ENCODE results near the gene ZNF497. TPM values are rescaled to one million over a fixed set of nuclear protein-coding genes. Genes with fewer than 3 reads are reported as not detected.

Gene ZNF497
- total and polyA plus RNA-seq, 4 donors = 0.60 to 4.4 (median 1.3) TPM

- H3K36me3 ChIP-seq (ENCODE audit: control insufficient read depth in 4 of 4, insufficient read depth in 3 of 4, low read depth in 1 of 4, low read length in 3 of 4) = no peaks in the 10 kb centered on the region
- WGBS = 67% methylated on average over 10 of the region's 10 CpGs
- no peak overlapping the region for H3K4me3 ChIP-seq (ENCODE audit: low read depth in 1 of 3, low read length in 3 of 3)
- no peak overlapping the region for H3K9ac ChIP-seq (ENCODE audit: low read depth in 1 of 2, low read length in 2 of 2)
- DNase-seq (ENCODE audit: low spot score) = no peak
- TF ChIP-seq RXRA (IDR thresholded peaks at IDR 0.05) (peak; percentile 33 to 51), SP1 (IDR thresholded peaks at IDR 0.05) (peak; percentile 5), YY1 (IDR thresholded peaks at IDR 0.05) (no peak), HNF4A (conservative IDR thresholded peaks at IDR 0.05) (peak in 1 of 2 donors; percentile 37), EGR1 (IDR thresholded peaks at IDR 0.05; ENCODE audit: low read depth in 2 of 2) (no peak), MAX (IDR thresholded peaks at IDR 0.05) (no peak), ATF3 (IDR thresholded peaks at IDR 0.05) (no peak)
- no peaks in the 10 kb centered on the region for H3K9me3 ChIP-seq (ENCODE audit: control insufficient read depth in 4 of 4, low read length in 3 of 4)
- no peaks in the 10 kb centered on the region for H3K27me3 ChIP-seq (ENCODE audit: control insufficient read depth in 4 of 4, insufficient read depth in 4 of 4, low read length in 3 of 4)
- peaks cover 18 to 64% (median 46%) of the 10 kb centered on the region in 4 donors for H3K4me1 ChIP-seq (ENCODE audit: control insufficient read depth in 4 of 4, insufficient read depth in 4 of 4, low read length in 3 of 4)
- peak overlapping the region in 1 of 2 donors; percentile 43 for H3K27ac ChIP-seq (ENCODE audit: low read depth in 1 of 2, low read length in 2 of 2)
Measured at GRCh38 chr19:58355215-58355796, 7.2 kb downstream of the ZNF497 start.

- no peaks in the 10 kb centered on the region for H3K27me3 ChIP-seq (ENCODE audit: control insufficient read depth in 4 of 4, insufficient read depth in 4 of 4, low read length in 3 of 4)
- H3K9me3 ChIP-seq (ENCODE audit: control insufficient read depth in 4 of 4, low read length in 3 of 4) = no peaks in the 10 kb centered on the region
- H3K27ac ChIP-seq (ENCODE audit: low read depth in 1 of 2, low read length in 2 of 2) = no peak overlapping the region
- TF ChIP-seq HNF4A (conservative IDR thresholded peaks at IDR 0.05) (no peak), FOXA1 (IDR thresholded peaks at IDR 0.05) (no peak), SP1 (IDR thresholded peaks at IDR 0.05) (no peak), YY1 (IDR thresholded peaks at IDR 0.05) (no peak), CTCF (IDR thresholded peaks at IDR 0.05; ENCODE audit: low read depth, low read length, missing input control) (no peak), ZBTB33 (IDR thresholded peaks at IDR 0.05) (no peak), RAD21 (IDR thresholded peaks at IDR 0.05) (no peak), MAX (IDR thresholded peaks at IDR 0.05) (no peak), NR2F2 (IDR thresholded peaks at IDR 0.05) (no peak), FOXA2 (IDR thresholded peaks at IDR 0.05) (no peak), EGR1 (IDR thresholded peaks at IDR 0.05; ENCODE audit: low read depth in 2 of 2) (no peak), GABPA (IDR thresholded peaks at IDR 0.05 in 1 of 2, conservative IDR thresholded peaks at IDR 0.05 in 1 of 2) (no peak), REST (IDR thresholded peaks at IDR 0.05) (no peak), ATF3 (IDR thresholded peaks at IDR 0.05) (no peak), JUND (IDR thresholded peaks at IDR 0.05) (no peak), HNF4G (IDR thresholded peaks at IDR 0.05) (no peak)
- H3K4me1 ChIP-seq (ENCODE audit: control insufficient read depth in 4 of 4, insufficient read depth in 4 of 4, low read length in 3 of 4) = peaks cover 23 to 72% (median 53%) of the 10 kb centered on the region in 4 donors
- H3K9ac ChIP-seq (ENCODE audit: low read depth in 1 of 2, low read length in 2 of 2) = no peak overlapping the region
- 87% methylated on average over 6 of the region's 6 CpGs for WGBS
- H3K36me3 ChIP-seq (ENCODE audit: control insufficient read depth in 4 of 4, insufficient read depth in 3 of 4, low read depth in 1 of 4, low read length in 3 of 4) = no peaks in the 10 kb centered on the region
- H3K4me3 ChIP-seq (ENCODE audit: low read depth in 1 of 3, low read length in 3 of 3) = no peak overlapping the region
- no peak for DNase-seq (ENCODE audit: low spot score)
Measured at GRCh38 chr19:58354478-58355030, 8.0 kb downstream of the ZNF497 start.

Data from liver (tissue), 9 donors.